Esophagus squamous epithelium (tissue), 5 donors: ENCODE results near the gene WDR35. TPM values are rescaled to one million over a fixed set of nuclear protein-coding genes. Genes with fewer than 3 reads are reported as not detected.

Source experiments
- DNase-seq: peaks from one replicate; lab custom pipeline; 2025; lab: John Stamatoyannopoulos, UW
- H3K27ac ChIP-seq, 4 donors: fragments of 200-600 bp; sonication (generic); one replicate each; pipeline ENCODE4 v1.5.1; 2016 to 2019; ENCODE audit warnings: mild to moderate bottlenecking in 1 of 4
- H3K27me3 ChIP-seq, 4 donors: fragments of 200-600 bp; sonication (generic); 1 replicate in 3 of 4; 2 replicates in 1 of 4; pipeline versions ENCODE4 v1.5.1 to v1.6.0; 2017 to 2021; ENCODE audit warnings: antibody characterized with exemption in 1 of 4
- H3K36me3 ChIP-seq, 3 donors: fragments of 200-600 bp; sonication (generic); one replicate each; pipeline ENCODE4 v1.5.1; 2016 to 2019
- H3K4me1 ChIP-seq, 3 donors: fragments of 200-600 bp; sonication (generic); one replicate each; pipeline ENCODE4 v1.5.1; 2017 to 2019
- H3K4me3 ChIP-seq, 4 donors: fragments of 200-600 bp; sonication (generic); 1 replicate in 3 of 4; 2 replicates in 1 of 4; pipeline ENCODE4 v1.5.1; 2016 to 2019; ENCODE audit warnings: mild to moderate bottlenecking in 2 of 4, moderate library complexity in 1 of 4
- H3K9me3 ChIP-seq, 3 donors: fragments of 200-600 bp; sonication (generic); one replicate each; pipeline ENCODE4 v1.5.1; 2016 to 2019
- CTCF ChIP-seq, 6 experiments: fragments of 450-650 bp in 4 of 6; fragments of 200-600 bp in 2 of 6; sonication (generic) in 2 of 6; IDR thresholded peaks; one replicate each; pipeline ENCODE4 v1.5.1; 2016 to 2019; ENCODE audit warnings: antibody characterized with exemption in 6 of 6, mild to moderate bottlenecking in 4 of 6, moderate library complexity in 4 of 6
- POLR2A ChIP-seq, 4 donors: fragments of 450-650 bp; IDR thresholded peaks; one replicate each; pipeline ENCODE4 v1.6.1; 2017; ENCODE audit warnings: antibody characterized with exemption in 4 of 4, mild to moderate bottlenecking in 4 of 4, moderate library complexity in 3 of 4
- WGBS, 2 donors: methylation state at CpG; one replicate each; pipeline ENCODE4 v1.1.5; 2018; 5-methylcytosine and 5-hydroxymethylcytosine counted together
- intact Hi-C: fragments of 100-400 bp; cut with DNase I; formaldehyde crosslinking; loops from one replicate; pipeline ENCODE4 v1.15.0; 2022
- total RNA-seq, 4 donors: library from RNA; depleted of rRNA; stranded (reverse); fragments of >200 nt; gene quantifications; one replicate each; pipeline ENCODE4 v1.1.0, GENCODE V29; 2016
- donor health status: DM: yes; HTN: yes; CAD: no.

The WDR35 gene
- total RNA-seq, 4 donors from 2014 or later: 0.83 to 7.2 (median 4.5) TPM

DNA sequence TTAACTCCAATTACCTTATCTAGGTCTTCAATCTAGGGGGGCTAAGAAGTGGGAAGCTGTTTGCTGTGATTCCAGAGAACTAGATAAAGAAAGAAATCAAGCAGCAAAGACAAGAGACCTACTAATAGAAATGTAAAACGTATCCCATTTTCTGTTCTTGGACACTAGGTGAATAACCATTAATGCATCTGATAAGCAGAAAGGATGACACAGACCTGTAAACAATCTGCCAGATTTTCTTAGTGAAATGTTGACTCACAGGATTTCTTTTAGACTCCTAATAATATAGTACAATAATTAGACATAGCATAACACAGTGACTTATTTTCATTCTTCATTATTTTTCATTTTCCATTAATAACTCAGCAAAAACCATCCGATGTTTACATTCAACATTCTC, 1.3 kb downstream of the WDR35 start:
- no peak for DNase-seq
- 70 to 78% methylated on average over 2 of the region's 2 CpGs for WGBS, 2 donors
- no peaks in the 10 kb centered on the region for H3K36me3 ChIP-seq
- H3K9me3 ChIP-seq: no peaks in the 10 kb centered on the region
- H3K27ac ChIP-seq: no peak overlapping the region
- H3K4me1 ChIP-seq: peaks cover 3 to 27% (median 7%) of the 10 kb centered on the region in 3 donors
- intact Hi-C loops: no loop called here
- peaks cover 0 to 6% (median 0%) of the 10 kb centered on the region in 4 donors for H3K27me3 ChIP-seq
- no peak for TF ChIP-seq POLR2A (IDR thresholded peaks at IDR 0.05)
- no peak for TF ChIP-seq CTCF (IDR thresholded peaks at IDR 0.05)
- peak overlapping the region in 1 of 4 donors; percentile 72 for H3K4me3 ChIP-seq

DNA sequence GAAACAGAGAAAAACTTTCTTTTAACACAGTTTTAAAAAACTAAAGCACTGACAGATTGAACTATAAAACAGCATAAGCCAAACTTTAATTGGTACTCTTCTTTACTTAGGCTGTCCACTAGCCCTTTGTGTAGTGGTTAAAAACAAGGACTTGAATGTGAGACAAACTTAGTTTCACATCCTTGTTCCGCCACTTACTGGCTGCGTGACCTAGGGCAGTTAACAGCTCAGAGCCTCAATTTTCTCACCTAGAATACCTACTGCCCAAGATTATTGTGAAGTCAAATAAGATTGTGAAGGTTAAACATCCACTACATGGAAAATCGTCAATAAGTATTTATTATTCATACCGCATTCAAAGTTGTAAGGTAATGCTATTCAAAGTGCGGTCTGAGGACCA, 2.0 kb downstream of the WDR35 start:
- TF ChIP-seq POLR2A (IDR thresholded peaks at IDR 0.05) (no peak), CTCF (IDR thresholded peaks at IDR 0.05) (no peak)
- H3K36me3 ChIP-seq: no peaks in the 10 kb centered on the region
- H3K9me3 ChIP-seq: no peaks in the 10 kb centered on the region
- no peak overlapping the region for H3K27ac ChIP-seq
- no peak for DNase-seq
- no peak overlapping the region for H3K4me3 ChIP-seq
- H3K27me3 ChIP-seq: peaks cover 0 to 6% (median 0%) of the 10 kb centered on the region in 4 donors
- peaks cover 3 to 27% (median 7%) of the 10 kb centered on the region in 3 donors for H3K4me1 ChIP-seq
- WGBS, 2 donors: 90 to 93% methylated on average over 5 of the region's 5 CpGs
- intact Hi-C loops: no loop called here

- no peaks in the 10 kb centered on the region for H3K9me3 ChIP-seq
- no peak for DNase-seq
- H3K4me1 ChIP-seq: no peaks in the 10 kb centered on the region
- intact Hi-C loops: no loop called here
- H3K27me3 ChIP-seq: no peaks in the 10 kb centered on the region
- H3K27ac ChIP-seq: no peak overlapping the region
- no peak overlapping the region for H3K4me3 ChIP-seq
- no peak for TF ChIP-seq POLR2A (IDR thresholded peaks at IDR 0.05)
- TF ChIP-seq CTCF (IDR thresholded peaks at IDR 0.05): no peak
- WGBS, 2 donors: 83 to 95% methylated on average over 1 of the region's 1 CpG
- peaks cover 0 to 18% (median 0%) of the 10 kb centered on the region in 3 donors for H3K36me3 ChIP-seq
Observed at GRCh38 chr2:19982268-19982667, 7.6 kb downstream of the WDR35 start.

DNA sequence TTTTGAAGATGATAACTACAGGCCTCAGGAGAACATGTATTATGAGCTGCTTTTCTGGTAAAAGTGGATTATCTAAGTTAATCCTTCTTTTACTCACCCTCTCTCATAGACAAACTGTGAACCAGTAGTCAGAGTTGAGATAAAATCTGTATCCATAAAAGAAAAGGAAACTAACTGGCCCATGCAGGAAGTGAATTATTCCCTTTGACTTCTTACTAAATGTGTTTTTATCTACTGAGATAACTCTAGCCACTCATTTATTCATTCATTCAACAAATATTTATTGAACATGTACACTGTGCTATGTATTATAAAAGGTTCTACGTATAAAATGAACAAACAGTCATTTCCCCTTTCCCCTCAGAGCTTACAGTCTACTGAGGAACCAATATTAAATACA, 10.0 kb downstream of the WDR35 start:
- Histone ChIP-seq H3K4me1 (no peaks in the 10 kb centered on the region), H3K27me3 (no peaks in the 10 kb centered on the region), H3K27ac (no peak overlapping the region), H3K36me3 (peaks cover 0 to 29% (median 0%) of the 10 kb centered on the region in 3 donors), H3K4me3 (no peak overlapping the region), H3K9me3 (no peaks in the 10 kb centered on the region)
- TF ChIP-seq CTCF (IDR thresholded peaks at IDR 0.05) (no peak), POLR2A (IDR thresholded peaks at IDR 0.05) (no peak)
- no peak for DNase-seq
- 67 to 76% methylated on average over 1 of the region's 1 CpG for WGBS, 2 donors
- intact Hi-C loops: no loop called here

GRCh38 chr2:19973466-19973865, 16.4 kb downstream of the WDR35 start:
- H3K27ac ChIP-seq: no peak overlapping the region
- no peak for DNase-seq
- H3K36me3 ChIP-seq: peaks cover 0 to 46% (median 0%) of the 10 kb centered on the region in 3 donors
- 83 to 86% methylated on average over 8 of the region's 8 CpGs for WGBS, 2 donors
- TF ChIP-seq POLR2A (IDR thresholded peaks at IDR 0.05): no peak
- TF ChIP-seq CTCF (IDR thresholded peaks at IDR 0.05): no peak
- H3K4me3 ChIP-seq: no peak overlapping the region
- intact Hi-C loops: no loop called here
- H3K4me1 ChIP-seq: no peaks in the 10 kb centered on the region
- H3K27me3 ChIP-seq: no peaks in the 10 kb centered on the region
- no peaks in the 10 kb centered on the region for H3K9me3 ChIP-seq
